ENCODE measurements around the gene NUP54.
A peak's percentile ranks its signal among the peaks of the same experiment; 100 is the strongest.

NUP54 gene

DNA sequence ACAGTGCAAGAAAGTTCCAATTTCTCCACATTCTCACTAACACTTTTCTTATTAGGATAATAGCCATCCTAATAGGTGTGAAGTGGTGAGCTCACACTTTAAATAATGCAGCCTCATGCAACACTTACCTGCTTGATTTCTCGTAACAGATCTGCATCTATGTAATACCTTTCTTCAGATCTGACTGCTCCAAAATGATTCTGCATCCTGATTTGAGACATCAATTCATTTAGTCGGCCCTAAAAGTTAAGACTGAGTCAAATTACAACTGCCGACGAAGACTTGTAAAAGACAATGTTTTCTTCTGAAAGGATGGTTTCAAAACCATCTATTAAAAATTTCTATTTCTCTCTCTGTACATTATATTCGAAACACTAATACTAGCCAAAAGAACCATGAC lies 30.7 kb downstream of the NUP54 start:
- H3K4me3 ChIP-seq (ENCODE audit: low read length), result no peak overlapping the region
- H3K27me3 ChIP-seq (ENCODE audit: insufficient read depth, low read length), result no peaks in the 10 kb centered on the region
- H3K36me3 ChIP-seq (ENCODE audit: insufficient read depth, low read length), result peaks cover 75% of the 10 kb centered on the region
- H3K9me3 ChIP-seq (ENCODE audit: low read length), result peaks cover 8% of the 10 kb centered on the region
- H2AFZ ChIP-seq (ENCODE audit: low read depth, low read length), result no peak overlapping the region
- no peaks in the 10 kb centered on the region for H3K4me1 ChIP-seq (ENCODE audit: insufficient read depth, low read length)

GRCh38 chr4:76116821-76117220 lies 31.4 kb downstream of the NUP54 start:
- Histone ChIP-seq H2AFZ (ENCODE audit: low read depth, low read length) (no peak overlapping the region), H3K27me3 (ENCODE audit: insufficient read depth, low read length) (no peaks in the 10 kb centered on the region), H3K4me3 (ENCODE audit: low read length) (no peak overlapping the region), H3K36me3 (ENCODE audit: insufficient read depth, low read length) (peaks cover 72% of the 10 kb centered on the region), H3K9me3 (ENCODE audit: low read length) (peaks cover 6% of the 10 kb centered on the region), H3K4me1 (ENCODE audit: insufficient read depth, low read length) (no peaks in the 10 kb centered on the region)

- no peak overlapping the region for H3K4me3 ChIP-seq (ENCODE audit: low read length)
- no peaks in the 10 kb centered on the region for H3K4me1 ChIP-seq (ENCODE audit: insufficient read depth, low read length)
- H3K36me3 ChIP-seq (ENCODE audit: insufficient read depth, low read length), result peaks cover 13% of the 10 kb centered on the region
- H3K9me3 ChIP-seq (ENCODE audit: low read length), result peaks cover 4% of the 10 kb centered on the region
- H2AFZ ChIP-seq (ENCODE audit: low read depth, low read length), result no peak overlapping the region
- H3K27me3 ChIP-seq (ENCODE audit: insufficient read depth, low read length), result no peaks in the 10 kb centered on the region
Measured at GRCh38 chr4:76108467-76109181, 39.6 kb downstream of the NUP54 start.

DNA sequence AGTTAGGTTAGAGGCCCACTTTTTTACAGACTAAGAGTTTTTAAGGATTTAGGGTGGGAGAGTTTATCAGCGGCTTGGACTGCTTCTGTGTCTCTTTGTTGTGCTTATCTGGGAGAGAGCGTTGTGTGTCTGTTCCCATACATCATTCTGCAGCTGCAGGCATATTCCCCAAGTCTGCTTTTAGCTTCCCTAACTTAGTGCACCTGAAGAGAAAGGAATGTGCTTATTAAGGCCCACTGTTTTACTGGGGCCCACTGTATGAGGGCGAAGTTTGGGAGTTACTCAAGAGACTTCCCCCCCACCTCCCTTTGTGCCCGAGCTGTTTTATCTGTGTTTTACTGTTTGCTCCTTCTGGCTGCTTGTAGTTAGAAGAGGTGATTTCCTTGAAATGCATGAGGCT lies 41.8 kb downstream of the NUP54 start:
- Histone ChIP-seq H3K27me3 (ENCODE audit: insufficient read depth, low read length) (no peaks in the 10 kb centered on the region), H3K4me3 (ENCODE audit: low read length) (no peak overlapping the region), H3K9me3 (ENCODE audit: low read length) (no peaks in the 10 kb centered on the region), H2AFZ (ENCODE audit: low read depth, low read length) (no peak overlapping the region), H3K4me1 (ENCODE audit: insufficient read depth, low read length) (no peaks in the 10 kb centered on the region), H3K36me3 (ENCODE audit: insufficient read depth, low read length) (no peaks in the 10 kb centered on the region)

- no peaks in the 10 kb centered on the region for H3K4me1 ChIP-seq (ENCODE audit: insufficient read depth, low read length)
- H3K36me3 ChIP-seq (ENCODE audit: insufficient read depth, low read length), result no peaks in the 10 kb centered on the region
- H3K4me3 ChIP-seq (ENCODE audit: low read length), result no peak overlapping the region
- no peaks in the 10 kb centered on the region for H3K27me3 ChIP-seq (ENCODE audit: insufficient read depth, low read length)
- H2AFZ ChIP-seq (ENCODE audit: low read depth, low read length), result peak overlapping the region; percentile 1
- no peaks in the 10 kb centered on the region for H3K9me3 ChIP-seq (ENCODE audit: low read length)
Measured at GRCh38 chr4:76105652-76106051, 42.5 kb downstream of the NUP54 start.

DNA sequence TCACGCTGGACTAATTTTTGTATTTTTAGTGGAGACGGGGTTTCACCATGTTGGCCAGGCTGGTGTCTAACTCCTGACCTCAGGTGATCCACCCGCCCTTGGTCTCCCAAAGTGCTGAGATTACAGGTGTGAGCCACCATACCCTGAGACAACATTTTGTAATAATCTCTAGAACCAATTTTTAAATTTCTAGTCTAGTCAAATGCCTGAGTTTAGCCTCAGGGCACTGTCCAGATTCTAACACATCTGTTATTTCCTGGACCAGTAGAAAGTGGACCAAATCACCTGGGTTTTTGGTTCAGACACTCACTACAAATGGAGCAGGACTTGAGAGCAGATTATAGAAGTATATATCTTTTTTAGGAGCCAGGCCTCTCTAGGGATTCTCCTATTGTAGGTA lies 52.1 kb downstream of the NUP54 start:
- Histone ChIP-seq H2AFZ (ENCODE audit: low read depth, low read length) (no peak overlapping the region), H3K4me3 (ENCODE audit: low read length) (no peak overlapping the region), H3K9me3 (ENCODE audit: low read length) (no peaks in the 10 kb centered on the region), H3K4me1 (ENCODE audit: insufficient read depth, low read length) (peaks cover 4% of the 10 kb centered on the region), H3K27me3 (ENCODE audit: insufficient read depth, low read length) (peaks cover 3% of the 10 kb centered on the region), H3K36me3 (ENCODE audit: insufficient read depth, low read length) (no peaks in the 10 kb centered on the region)

DNA sequence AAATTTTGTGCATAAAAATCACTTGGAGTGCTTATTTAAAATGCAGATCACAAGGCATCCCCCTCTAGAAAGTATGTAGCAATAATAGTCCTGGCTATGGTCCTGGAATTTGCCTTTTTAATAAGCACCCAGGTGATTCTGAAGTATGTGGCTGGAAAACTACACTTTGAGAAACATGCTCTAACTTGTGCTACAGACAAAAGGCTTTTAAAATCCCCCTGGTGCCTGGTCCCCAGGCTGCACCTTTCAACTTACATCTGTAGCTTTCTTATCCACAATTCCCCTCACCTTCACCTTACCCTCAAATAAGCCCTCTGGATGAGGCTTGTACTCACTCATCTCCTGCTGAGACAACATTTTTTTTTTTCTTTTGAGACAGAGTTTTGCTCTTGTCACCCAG lies 52.6 kb downstream of the NUP54 start:
- Histone ChIP-seq H3K27me3 (ENCODE audit: insufficient read depth, low read length) (peaks cover 3% of the 10 kb centered on the region), H3K4me3 (ENCODE audit: low read length) (no peak overlapping the region), H2AFZ (ENCODE audit: low read depth, low read length) (no peak overlapping the region), H3K36me3 (ENCODE audit: insufficient read depth, low read length) (no peaks in the 10 kb centered on the region), H3K4me1 (ENCODE audit: insufficient read depth, low read length) (peaks cover 4% of the 10 kb centered on the region), H3K9me3 (ENCODE audit: low read length) (no peaks in the 10 kb centered on the region)

DNA sequence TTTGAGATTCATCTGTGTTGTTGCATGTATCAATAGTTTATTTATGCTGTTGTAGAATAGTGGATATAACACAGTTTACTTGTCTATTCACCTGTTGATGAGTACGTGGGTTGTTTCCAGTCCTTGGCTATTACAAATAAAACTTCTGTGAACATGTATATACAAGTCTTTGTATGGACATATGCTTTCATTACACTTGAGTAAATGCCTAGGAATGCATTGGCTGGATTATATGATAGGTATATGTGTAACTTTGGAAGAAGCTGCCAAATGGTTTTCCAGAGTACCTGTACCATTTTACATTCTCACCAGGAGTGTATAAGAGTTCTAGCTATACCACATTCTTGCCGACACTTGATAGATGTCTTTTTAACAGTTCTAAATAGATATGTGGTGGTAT lies 57.1 kb downstream of the NUP54 start:
- Histone ChIP-seq H3K27me3 (ENCODE audit: insufficient read depth, low read length) (peaks cover 2% of the 10 kb centered on the region), H2AFZ (ENCODE audit: low read depth, low read length) (no peak overlapping the region), H3K4me1 (ENCODE audit: insufficient read depth, low read length) (peaks cover 4% of the 10 kb centered on the region), H3K4me3 (ENCODE audit: low read length) (no peak overlapping the region), H3K36me3 (ENCODE audit: insufficient read depth, low read length) (no peaks in the 10 kb centered on the region), H3K9me3 (ENCODE audit: low read length) (no peaks in the 10 kb centered on the region)

- H3K9me3 ChIP-seq (ENCODE audit: low read length), result no peaks in the 10 kb centered on the region
- H3K36me3 ChIP-seq (ENCODE audit: insufficient read depth, low read length), result no peaks in the 10 kb centered on the region
- no peak overlapping the region for H2AFZ ChIP-seq (ENCODE audit: low read depth, low read length)
- H3K27me3 ChIP-seq (ENCODE audit: insufficient read depth, low read length), result peaks cover 4% of the 10 kb centered on the region
- no peak overlapping the region for H3K4me3 ChIP-seq (ENCODE audit: low read length)
- no peaks in the 10 kb centered on the region for H3K4me1 ChIP-seq (ENCODE audit: insufficient read depth, low read length)
Measured at GRCh38 chr4:76090241-76090691, 57.9 kb downstream of the NUP54 start.

DNA sequence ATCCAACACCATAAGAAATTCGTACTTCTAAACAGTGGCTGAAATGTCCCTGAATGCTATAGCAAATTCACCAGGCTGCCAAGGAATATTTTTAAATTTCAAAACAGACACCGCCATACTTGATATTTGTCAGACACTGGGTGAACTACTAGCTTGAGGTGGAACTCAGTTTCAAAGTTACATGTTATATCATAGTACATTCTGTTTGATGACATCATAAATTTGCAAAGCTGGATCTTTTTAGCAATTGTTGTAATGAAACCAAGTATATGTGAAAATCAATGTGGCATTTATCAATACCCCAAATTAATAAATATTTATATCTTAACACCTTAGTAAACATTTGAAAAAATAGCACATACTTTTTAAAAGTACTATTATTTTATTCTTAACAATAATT lies 59.5 kb downstream of the NUP54 start:
- Histone ChIP-seq H3K27me3 (ENCODE audit: insufficient read depth, low read length) (peaks cover 9% of the 10 kb centered on the region), H3K4me3 (ENCODE audit: low read length) (no peak overlapping the region), H2AFZ (ENCODE audit: low read depth, low read length) (no peak overlapping the region), H3K36me3 (ENCODE audit: insufficient read depth, low read length) (no peaks in the 10 kb centered on the region), H3K9me3 (ENCODE audit: low read length) (no peaks in the 10 kb centered on the region), H3K4me1 (ENCODE audit: insufficient read depth, low read length) (no peaks in the 10 kb centered on the region)

- peak overlapping the region; percentile 79 for H2AFZ ChIP-seq (ENCODE audit: low read depth, low read length)
- no peaks in the 10 kb centered on the region for H3K36me3 ChIP-seq (ENCODE audit: insufficient read depth, low read length)
- peaks cover 9% of the 10 kb centered on the region for H3K27me3 ChIP-seq (ENCODE audit: insufficient read depth, low read length)
- no peak overlapping the region for H3K4me3 ChIP-seq (ENCODE audit: low read length)
- no peaks in the 10 kb centered on the region for H3K4me1 ChIP-seq (ENCODE audit: insufficient read depth, low read length)
- H3K9me3 ChIP-seq (ENCODE audit: low read length), result no peaks in the 10 kb centered on the region
Measured at GRCh38 chr4:76087007-76087769, 61.0 kb downstream of the NUP54 start.

- peaks cover 13% of the 10 kb centered on the region for H3K27me3 ChIP-seq (ENCODE audit: insufficient read depth, low read length)
- H3K36me3 ChIP-seq (ENCODE audit: insufficient read depth, low read length), result no peaks in the 10 kb centered on the region
- no peak overlapping the region for H3K4me3 ChIP-seq (ENCODE audit: low read length)
- H3K9me3 ChIP-seq (ENCODE audit: low read length), result no peaks in the 10 kb centered on the region
- no peak overlapping the region for H2AFZ ChIP-seq (ENCODE audit: low read depth, low read length)
- no peaks in the 10 kb centered on the region for H3K4me1 ChIP-seq (ENCODE audit: insufficient read depth, low read length)
Measured at GRCh38 chr4:76084542-76084941, 63.7 kb downstream of the NUP54 start.

DNA sequence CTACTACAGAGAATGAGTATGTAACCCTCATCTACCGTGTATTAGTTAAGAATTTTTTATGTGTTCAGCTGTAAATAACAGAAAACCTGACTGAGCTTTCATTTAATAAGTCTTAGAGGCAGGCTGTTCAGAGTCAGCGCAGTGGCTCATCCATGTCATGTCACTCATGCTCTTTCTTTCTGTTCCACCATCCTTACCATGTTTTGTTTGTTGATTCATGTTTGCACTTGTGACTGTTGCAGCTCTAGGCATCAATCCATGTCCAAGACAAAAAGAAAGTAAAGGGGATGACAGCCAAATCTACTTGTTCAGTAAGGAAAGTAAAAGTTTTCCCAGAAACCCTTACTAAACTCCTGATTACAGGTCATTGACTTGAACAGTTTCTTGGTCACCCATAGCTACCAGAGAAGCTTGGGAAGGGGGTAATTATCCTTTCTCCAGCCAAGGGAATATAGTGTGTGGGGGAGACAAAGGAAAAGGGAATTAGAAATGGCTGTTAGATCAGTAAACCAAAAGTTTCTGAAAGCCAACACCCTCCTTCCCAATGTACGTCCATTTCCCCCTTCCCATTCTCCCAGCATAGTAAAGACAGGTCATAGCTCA lies 64.7 kb downstream of the NUP54 start:
- Histone ChIP-seq H3K36me3 (ENCODE audit: insufficient read depth, low read length) (no peaks in the 10 kb centered on the region), H3K4me3 (ENCODE audit: low read length) (no peak overlapping the region), H3K27me3 (ENCODE audit: insufficient read depth, low read length) (peaks cover 10% of the 10 kb centered on the region), H3K9me3 (ENCODE audit: low read length) (no peaks in the 10 kb centered on the region), H3K4me1 (ENCODE audit: insufficient read depth, low read length) (no peaks in the 10 kb centered on the region), H2AFZ (ENCODE audit: low read depth, low read length) (no peak overlapping the region)

All from neuron (in vitro differentiated cells).